GM23338 (cell line): ENCODE data around the gene GTF2H2.

Experiments used
- CREB1 ChIP-seq: fragments of 250-450 bp; sonication (Bioruptor Pico); IDR thresholded peaks from 2 replicates; pipeline ENCODE4 v1.5.0; 2020; ENCODE audit warnings: low read depth, mild to moderate bottlenecking, moderate library complexity
- EZH2 ChIP-seq: fragments of 200-600 bp; sonication (generic); IDR thresholded peaks from one replicate; pipeline ENCODE4 v1.8.0; 2017; ENCODE audit warnings: antibody characterized with exemption, mild to moderate bottlenecking, low read depth; ENCODE audit not compliant: unreplicated experiment
- EZH2phosphoT487 ChIP-seq: fragments of 200-600 bp; sonication (generic); IDR thresholded peaks from one replicate; pipeline ENCODE4 v1.8.1; 2018; ENCODE audit warnings: antibody characterized with exemption; ENCODE audit not compliant: unreplicated experiment
- NANOG ChIP-seq: IDR thresholded peaks from 2 replicates; pipeline ENCODE4 v1.6.1; 2016; ENCODE audit warnings: antibody characterized with exemption, borderline replicate concordance
- POLR2AphosphoS5 ChIP-seq: IDR thresholded peaks from 2 replicates; pipeline ENCODE4 v1.6.1; 2016; ENCODE audit warnings: antibody characterized with exemption, low read depth
- STAT1 ChIP-seq: IDR thresholded peaks from one replicate; pipeline ENCODE4 v1.6.1; 2016; ENCODE audit warnings: antibody characterized with exemption; ENCODE audit not compliant: unreplicated experiment
- TF ChIP-seq, protein P1 (sequence below), 2 experiments: fragments of 200-600 bp in 1 of 2; sonication (generic) in 1 of 2; conservative IDR thresholded peaks; 2 replicates each; pipeline versions ENCODE4 v1.5.1 to v1.6.1; 2016 to 2017; ENCODE audit warnings: antibody characterized with exemption in 2 of 2, low read depth in 2 of 2, mild to moderate bottlenecking in 2 of 2, moderate library complexity in 1 of 2
- TF ChIP-seq, protein P2 (sequence below): IDR thresholded peaks from 2 replicates; pipeline ENCODE4 v1.6.1; 2016; ENCODE audit warnings: antibody characterized with exemption
- TF ChIP-seq, protein P3 (sequence below): IDR thresholded peaks from one replicate; pipeline ENCODE4 v1.6.1; 2018; ENCODE audit warnings: antibody characterized with exemption; ENCODE audit not compliant: unreplicated experiment

DNA sequence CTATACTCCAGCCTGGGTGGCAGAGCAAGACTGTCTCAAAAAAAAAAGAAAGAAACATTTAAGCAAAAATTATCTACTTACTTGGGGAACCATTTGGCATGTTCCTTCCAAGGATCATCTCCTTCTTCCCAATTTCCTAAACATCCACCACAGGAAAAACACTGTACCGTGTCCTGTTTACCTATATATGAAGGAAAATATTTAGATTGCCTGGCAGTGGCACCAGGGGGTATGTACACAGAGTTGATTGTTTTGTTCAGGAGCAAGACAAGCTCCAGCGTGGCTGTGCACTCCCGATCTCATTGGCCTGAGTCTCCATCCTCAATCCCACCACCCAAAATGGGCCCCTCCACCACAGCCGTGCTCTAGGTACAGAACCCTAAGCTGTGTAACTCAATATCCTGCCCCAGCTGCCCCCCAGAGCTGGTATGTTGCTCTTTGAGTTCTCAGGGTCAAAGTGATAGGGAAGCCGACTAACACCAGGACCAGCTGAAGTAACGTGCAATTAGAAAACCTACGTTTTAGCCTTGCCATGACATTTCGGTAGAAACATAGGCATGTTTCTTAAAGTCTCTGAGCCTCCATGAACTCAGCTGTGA is 56.2 kb downstream of the GTF2H2 start:
- TF ChIP-seq, protein P1, sequence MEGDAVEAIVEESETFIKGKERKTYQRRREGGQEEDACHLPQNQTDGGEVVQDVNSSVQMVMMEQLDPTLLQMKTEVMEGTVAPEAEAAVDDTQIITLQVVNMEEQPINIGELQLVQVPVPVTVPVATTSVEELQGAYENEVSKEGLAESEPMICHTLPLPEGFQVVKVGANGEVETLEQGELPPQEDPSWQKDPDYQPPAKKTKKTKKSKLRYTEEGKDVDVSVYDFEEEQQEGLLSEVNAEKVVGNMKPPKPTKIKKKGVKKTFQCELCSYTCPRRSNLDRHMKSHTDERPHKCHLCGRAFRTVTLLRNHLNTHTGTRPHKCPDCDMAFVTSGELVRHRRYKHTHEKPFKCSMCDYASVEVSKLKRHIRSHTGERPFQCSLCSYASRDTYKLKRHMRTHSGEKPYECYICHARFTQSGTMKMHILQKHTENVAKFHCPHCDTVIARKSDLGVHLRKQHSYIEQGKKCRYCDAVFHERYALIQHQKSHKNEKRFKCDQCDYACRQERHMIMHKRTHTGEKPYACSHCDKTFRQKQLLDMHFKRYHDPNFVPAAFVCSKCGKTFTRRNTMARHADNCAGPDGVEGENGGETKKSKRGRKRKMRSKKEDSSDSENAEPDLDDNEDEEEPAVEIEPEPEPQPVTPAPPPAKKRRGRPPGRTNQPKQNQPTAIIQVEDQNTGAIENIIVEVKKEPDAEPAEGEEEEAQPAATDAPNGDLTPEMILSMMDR (conservative IDR thresholded peaks at IDR 0.05; ENCODE audit: low read depth in 2 of 2) = no peak
- TF ChIP-seq EZH2 = no peak
- TF ChIP-seq EZH2phosphoT487 = no peak
- TF ChIP-seq, protein P2, sequence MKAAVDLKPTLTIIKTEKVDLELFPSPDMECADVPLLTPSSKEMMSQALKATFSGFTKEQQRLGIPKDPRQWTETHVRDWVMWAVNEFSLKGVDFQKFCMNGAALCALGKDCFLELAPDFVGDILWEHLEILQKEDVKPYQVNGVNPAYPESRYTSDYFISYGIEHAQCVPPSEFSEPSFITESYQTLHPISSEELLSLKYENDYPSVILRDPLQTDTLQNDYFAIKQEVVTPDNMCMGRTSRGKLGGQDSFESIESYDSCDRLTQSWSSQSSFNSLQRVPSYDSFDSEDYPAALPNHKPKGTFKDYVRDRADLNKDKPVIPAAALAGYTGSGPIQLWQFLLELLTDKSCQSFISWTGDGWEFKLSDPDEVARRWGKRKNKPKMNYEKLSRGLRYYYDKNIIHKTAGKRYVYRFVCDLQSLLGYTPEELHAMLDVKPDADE = no peak
- TF ChIP-seq POLR2AphosphoS5 = no peak
- TF ChIP-seq STAT1 = no peak
- TF ChIP-seq, protein P3, sequence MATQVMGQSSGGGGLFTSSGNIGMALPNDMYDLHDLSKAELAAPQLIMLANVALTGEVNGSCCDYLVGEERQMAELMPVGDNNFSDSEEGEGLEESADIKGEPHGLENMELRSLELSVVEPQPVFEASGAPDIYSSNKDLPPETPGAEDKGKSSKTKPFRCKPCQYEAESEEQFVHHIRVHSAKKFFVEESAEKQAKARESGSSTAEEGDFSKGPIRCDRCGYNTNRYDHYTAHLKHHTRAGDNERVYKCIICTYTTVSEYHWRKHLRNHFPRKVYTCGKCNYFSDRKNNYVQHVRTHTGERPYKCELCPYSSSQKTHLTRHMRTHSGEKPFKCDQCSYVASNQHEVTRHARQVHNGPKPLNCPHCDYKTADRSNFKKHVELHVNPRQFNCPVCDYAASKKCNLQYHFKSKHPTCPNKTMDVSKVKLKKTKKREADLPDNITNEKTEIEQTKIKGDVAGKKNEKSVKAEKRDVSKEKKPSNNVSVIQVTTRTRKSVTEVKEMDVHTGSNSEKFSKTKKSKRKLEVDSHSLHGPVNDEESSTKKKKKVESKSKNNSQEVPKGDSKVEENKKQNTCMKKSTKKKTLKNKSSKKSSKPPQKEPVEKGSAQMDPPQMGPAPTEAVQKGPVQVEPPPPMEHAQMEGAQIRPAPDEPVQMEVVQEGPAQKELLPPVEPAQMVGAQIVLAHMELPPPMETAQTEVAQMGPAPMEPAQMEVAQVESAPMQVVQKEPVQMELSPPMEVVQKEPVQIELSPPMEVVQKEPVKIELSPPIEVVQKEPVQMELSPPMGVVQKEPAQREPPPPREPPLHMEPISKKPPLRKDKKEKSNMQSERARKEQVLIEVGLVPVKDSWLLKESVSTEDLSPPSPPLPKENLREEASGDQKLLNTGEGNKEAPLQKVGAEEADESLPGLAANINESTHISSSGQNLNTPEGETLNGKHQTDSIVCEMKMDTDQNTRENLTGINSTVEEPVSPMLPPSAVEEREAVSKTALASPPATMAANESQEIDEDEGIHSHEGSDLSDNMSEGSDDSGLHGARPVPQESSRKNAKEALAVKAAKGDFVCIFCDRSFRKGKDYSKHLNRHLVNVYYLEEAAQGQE = no peak
- TF ChIP-seq NANOG = no peak
- TF ChIP-seq CREB1 (CRISPR knock-in tag) = no peak
